HG02759 (cell line): Measurements from ENCODE around the gene MS4A6A.
"Not testable (repeated sequence)": the region's sequence is repeated elsewhere in the genome, so short reads cannot be mapped to it uniquely, and the experiment has no call there.

ENCODE experiments used
- ATAC-seq: cut with Tn5 transposase; IDR thresholded peaks from one replicate; pipeline ENCODE4 v1.9.1; 2021; ENCODE audit warnings: mild to moderate bottlenecking, moderate library complexity; ENCODE audit not compliant: unreplicated experiment

Gene MS4A6A

DNA sequence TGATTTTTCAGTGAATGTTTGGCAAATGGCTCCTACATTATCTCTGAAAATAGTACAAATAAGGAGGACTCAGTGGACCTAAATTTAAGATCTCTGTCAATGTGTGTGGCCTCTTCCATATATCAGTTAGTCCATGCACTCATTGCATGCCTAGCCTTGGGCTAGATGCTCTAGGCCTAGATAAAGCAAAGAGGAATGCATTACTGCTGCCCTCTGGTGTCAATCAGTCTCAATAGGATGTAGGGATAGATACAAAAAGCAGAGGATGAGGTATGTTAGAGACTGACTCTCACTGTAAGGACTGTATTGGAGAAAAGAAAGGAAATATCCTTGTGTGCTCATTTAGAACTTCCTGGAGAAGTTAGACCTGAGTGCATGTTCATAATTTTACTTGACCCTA, 52.4 kb downstream of the MS4A6A start:
- no peak for ATAC-seq

GRCh38 chr11:60129853-60130252, 53.0 kb downstream of the MS4A6A start:
- ATAC-seq, result no peak

- not testable (repeated sequence) for ATAC-seq
These were observed 54.0 kb downstream of the MS4A6A start for GRCh38 chr11:60128866-60129265.

GRCh38 chr11:60128376-60128775, 54.5 kb downstream of the MS4A6A start:
- no peak for ATAC-seq

GRCh38 chr11:60127311-60127811, 55.5 kb downstream of the MS4A6A start:
- no peak for ATAC-seq

DNA sequence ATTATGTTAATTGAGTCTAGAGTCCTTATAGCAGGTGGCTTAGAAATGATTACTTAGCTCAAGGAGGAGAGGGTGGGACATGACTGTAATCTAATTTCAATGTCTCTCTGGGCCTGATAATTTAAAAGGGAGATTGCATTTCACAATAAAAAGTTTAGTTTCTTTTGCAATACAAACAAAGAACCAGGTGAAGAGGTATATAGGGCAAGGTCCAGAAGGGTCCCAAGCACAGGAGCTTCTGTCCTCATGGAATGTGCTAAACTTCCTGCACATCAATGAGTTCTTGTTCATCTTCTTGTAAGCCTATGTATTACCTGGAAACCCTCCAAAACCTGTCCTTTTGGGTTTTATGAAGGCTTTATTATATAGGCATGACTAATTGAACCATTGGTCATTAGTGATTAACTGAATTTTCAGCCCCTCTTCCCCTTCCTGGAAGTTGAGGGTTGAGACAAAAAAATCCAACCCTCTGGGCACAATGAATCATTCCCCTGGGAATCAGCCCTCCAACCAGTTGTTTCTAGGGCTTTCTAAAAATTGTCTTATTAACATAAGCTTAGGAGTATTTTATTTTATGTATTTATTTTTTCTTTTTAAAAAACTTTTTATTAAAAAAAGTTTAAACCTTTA, 56.8 kb downstream of the MS4A6A start:
- ATAC-seq, result no peak

DNA sequence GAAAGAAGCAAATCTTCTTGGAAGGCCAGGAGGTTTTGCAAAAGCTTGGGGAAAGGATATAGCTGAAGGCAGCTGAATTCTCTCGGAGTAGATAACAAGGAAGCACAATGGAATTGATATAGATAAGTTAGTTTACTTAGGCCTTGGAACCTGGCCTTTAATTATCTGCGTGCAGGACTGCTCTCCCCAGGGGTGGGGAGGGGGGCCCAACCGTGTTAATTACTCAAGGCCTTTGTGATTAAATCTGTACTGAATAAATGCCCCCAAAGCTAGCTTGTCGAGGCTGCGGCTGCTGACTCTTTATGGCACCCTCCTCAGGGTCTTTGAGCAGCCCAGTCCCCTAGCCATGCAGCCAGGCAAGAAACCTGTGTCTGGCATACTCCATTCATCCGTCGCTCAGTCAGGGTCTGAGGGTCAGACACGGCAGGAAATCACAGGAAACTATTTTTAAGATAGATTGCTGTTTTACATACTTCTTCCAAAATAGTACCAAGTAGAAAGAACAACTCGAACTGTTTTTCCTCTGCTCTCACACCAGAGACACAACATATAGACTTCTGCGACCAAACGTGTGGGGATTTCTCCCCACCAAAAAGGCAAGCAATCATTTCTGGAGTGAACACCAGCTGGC, 58.0 kb downstream of the MS4A6A start:
- ATAC-seq, result no peak
